Heart right ventricle (tissue), 16 donors: ENCODE measurements around the gene ADAMTS3. TPM values are rescaled to one million over a fixed set of nuclear protein-coding genes. Genes with fewer than 3 reads are reported as not detected.

Experiments used
- ATAC-seq, 8 donors: fragments of 200-7000 bp; cut with Tn5 transposase; one replicate each; pipeline ENCODE4 v1.9.1; 2020; ENCODE audit warnings: mild to moderate bottlenecking in 8 of 8, moderate library complexity in 8 of 8, moderate number of reproducible peaks in 1 of 8
- DNase-seq, 2 donors: peaks; one replicate each; pipeline ENCODE4 v3.0.0-alpha.2; 2020
- H3K27ac ChIP-seq, 10 donors: fragments of 200-600 bp; sonication (generic) in 2 of 10; one replicate each; pipeline versions ENCODE4 v1.5.0 to v1.8.0; 2020 to 2022; ENCODE audit warnings: mild to moderate bottlenecking in 3 of 10
- H3K27me3 ChIP-seq, 7 donors: fragments of 200-600 bp; one replicate each; pipeline ENCODE4 v1.8.0; 2021 to 2022; ENCODE audit warnings: mild to moderate bottlenecking in 2 of 7
- H3K36me3 ChIP-seq, 9 donors: fragments of 200-600 bp; sonication (generic) in 1 of 9; one replicate each; pipeline versions ENCODE4 v1.5.0 to v1.8.0; 2020 to 2022; ENCODE audit warnings: mild to moderate bottlenecking in 2 of 9
- H3K4me1 ChIP-seq, 9 donors: fragments of 200-600 bp; sonication (generic) in 1 of 9; one replicate each; pipeline versions ENCODE4 v1.5.0 to v1.8.0; 2020 to 2022; ENCODE audit warnings: mild to moderate bottlenecking in 4 of 9
- H3K4me3 ChIP-seq, 10 donors: fragments of 200-600 bp; sonication (generic) in 2 of 10; one replicate each; pipeline versions ENCODE4 v1.5.0 to v1.8.0; 2020 to 2022; ENCODE audit warnings: mild to moderate bottlenecking in 7 of 10, moderate library complexity in 2 of 10
- H3K9me3 ChIP-seq, 11 donors: fragments of 200-600 bp in 10 of 11; sonication (generic) in 2 of 11; one replicate each; pipeline versions ENCODE4 v1.5.0 to v1.8.0; 2013 to 2022; ENCODE audit warnings: mild to moderate bottlenecking in 2 of 11, control low read depth in 1 of 11, moderate library complexity in 1 of 11
- WGBS, 2 donors: extraction: QIAGEN DNeasy Blood & Tissue Kit; methylation state at CpG; one replicate each; pipeline ENCODE4 v1.1.7; 2013; ENCODE audit warnings: inconsistent platforms in 1 of 2; 5-methylcytosine and 5-hydroxymethylcytosine counted together
- intact Hi-C, 10 donors: fragments of 100-400 bp; cut with DNase I; formaldehyde crosslinking; loops; one replicate each; pipeline versions ENCODE4 v1.11.1 to v1.14.2; 2022
- polyA plus RNA-seq, 2 donors: library from polyadenylated mRNA; stranded (reverse); fragments of 200-250 nt; gene quantifications; one replicate each; pipeline ENCODE4 v1.2.3, GENCODE V29; 2013
- total RNA-seq, 10 donors: library from RNA; stranded (reverse); fragmentation: NEBNext Ultra II Directional in 3 of 10; extraction: Animal tissue kit (Norgen Biotek cat#: 25700) in 3 of 10; gene quantifications; one replicate each; pipeline versions ENCODE4 v1.2.1 to v1.2.4, GENCODE V29; 2021 to 2023
- TF ChIP-seq, protein P1 (sequence below), 9 donors: fragments of 200-600 bp; sonication (generic) in 2 of 9; IDR thresholded peaks; one replicate each; pipeline versions ENCODE4 v1.5.0 to v1.8.0; 2021 to 2022; ENCODE audit warnings: antibody characterized with exemption in 9 of 9, mild to moderate bottlenecking in 5 of 9, moderate library complexity in 1 of 9
- donor health status: Arrhythmogenic right ventricular cardiomyopathy.
- donor health status: ischemic (EF 13 %, LVEDD 7.1; RV severe dilation, severe dysfunction).
- donor health status: healthy with polysubstance abuse.
- donor health status: DM: no; HTN: yes; CAD: no.
- donor health status: DM: no; HTN: no; CAD: no.
- donor health status: ischemic (EF 25% LVEDD 6.9; RV normal size, moderate dysfunction).
- donor health status: ischemic (EF 25% LVEDD 5.7; RV mildly dilated, moderate dysfunction).
- donor health status: healthy.
- donor health status: DM: yes; HTN: yes; CAD: no.
- donor health status: Ischemic cardiomyopathy.
- donor health status: ischemic (EF 35%, LVEDD 5.7; RV mildly dilated, moderate dysfunction).
- donor health status: nonischemic (EF 11% LVEDD 7.7; RV severe dilation, severe dysfunction).
- donor health status: DM: yes; HTN: yes; CAD: no.
- donor health status: PGD.
- donor health status: ischemic (EF 29% LVEDD 5.4; RV normal size, mild dysfunction).
- donor health status: nonischemic (EF 23%, LVEDD 6.1; RV moderate dilation, normal function).

ADAMTS3 gene
- total and polyA plus RNA-seq, 12 donors: 0.23 to 1.1 (median 0.54) TPM

DNA sequence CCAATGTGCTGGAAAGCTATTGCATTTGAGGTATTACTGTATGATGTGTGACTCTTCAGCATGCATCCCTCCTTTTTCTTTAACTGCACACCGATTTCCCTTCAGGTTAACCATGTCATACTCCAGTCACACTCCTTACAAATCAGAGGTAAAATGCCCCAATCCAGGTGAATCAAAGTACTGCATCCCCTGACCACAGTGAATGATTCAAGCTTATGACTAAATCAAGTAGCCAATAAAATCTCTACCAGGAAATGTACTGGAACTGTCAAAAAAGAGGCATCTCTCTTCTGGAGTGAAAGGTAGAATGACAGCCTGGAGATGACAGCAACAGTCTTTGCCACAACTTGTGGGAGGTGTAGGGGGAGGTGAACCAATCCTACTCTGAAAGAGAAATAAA lies 10.4 kb downstream of the ADAMTS3 start:
- Histone ChIP-seq H3K4me3 (no peak overlapping the region), H3K27ac (no peak overlapping the region), H3K9me3 (peaks cover 0 to 3% (median 0%) of the 10 kb centered on the region in 11 donors), H3K27me3 (no peaks in the 10 kb centered on the region), H3K36me3 (no peaks in the 10 kb centered on the region), H3K4me1 (no peaks in the 10 kb centered on the region)
- WGBS, 2 donors: 96 to 100% methylated on average over 1 of the region's 1 CpG
- DNase-seq (no peak), ATAC-seq (no peak)
- TF ChIP-seq, protein P1, sequence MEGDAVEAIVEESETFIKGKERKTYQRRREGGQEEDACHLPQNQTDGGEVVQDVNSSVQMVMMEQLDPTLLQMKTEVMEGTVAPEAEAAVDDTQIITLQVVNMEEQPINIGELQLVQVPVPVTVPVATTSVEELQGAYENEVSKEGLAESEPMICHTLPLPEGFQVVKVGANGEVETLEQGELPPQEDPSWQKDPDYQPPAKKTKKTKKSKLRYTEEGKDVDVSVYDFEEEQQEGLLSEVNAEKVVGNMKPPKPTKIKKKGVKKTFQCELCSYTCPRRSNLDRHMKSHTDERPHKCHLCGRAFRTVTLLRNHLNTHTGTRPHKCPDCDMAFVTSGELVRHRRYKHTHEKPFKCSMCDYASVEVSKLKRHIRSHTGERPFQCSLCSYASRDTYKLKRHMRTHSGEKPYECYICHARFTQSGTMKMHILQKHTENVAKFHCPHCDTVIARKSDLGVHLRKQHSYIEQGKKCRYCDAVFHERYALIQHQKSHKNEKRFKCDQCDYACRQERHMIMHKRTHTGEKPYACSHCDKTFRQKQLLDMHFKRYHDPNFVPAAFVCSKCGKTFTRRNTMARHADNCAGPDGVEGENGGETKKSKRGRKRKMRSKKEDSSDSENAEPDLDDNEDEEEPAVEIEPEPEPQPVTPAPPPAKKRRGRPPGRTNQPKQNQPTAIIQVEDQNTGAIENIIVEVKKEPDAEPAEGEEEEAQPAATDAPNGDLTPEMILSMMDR (IDR thresholded peaks at IDR 0.05): no peak
- intact Hi-C loops: no loop called here

DNA sequence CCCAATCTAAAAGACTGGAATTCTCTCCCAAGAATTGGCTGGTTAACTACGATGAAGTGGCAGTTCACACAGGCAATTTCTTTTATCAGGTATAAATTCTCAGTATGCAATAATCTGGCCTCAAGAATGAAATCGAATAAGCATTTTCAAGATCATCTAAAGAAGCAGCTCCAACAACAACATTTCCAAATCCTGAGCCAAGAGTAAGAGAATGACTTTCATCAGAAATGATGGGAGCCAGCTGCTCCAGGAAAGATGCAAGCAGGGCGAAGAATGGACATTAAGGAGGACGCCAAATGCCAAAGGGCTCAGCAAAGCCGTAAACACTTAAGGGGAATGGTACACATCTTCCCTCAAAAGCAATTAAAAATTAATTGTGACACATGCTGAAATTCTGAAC lies 12.0 kb downstream of the ADAMTS3 start:
- TF ChIP-seq, protein P1 (IDR thresholded peaks at IDR 0.05): no peak
- WGBS, 2 donors: 69 to 71% methylated on average over 5 of the region's 5 CpGs
- ATAC-seq: no peak
- Histone ChIP-seq H3K4me1 (no peaks in the 10 kb centered on the region), H3K36me3 (no peaks in the 10 kb centered on the region), H3K27me3 (no peaks in the 10 kb centered on the region), H3K9me3 (peaks cover 0 to 3% (median 0%) of the 10 kb centered on the region in 11 donors), H3K4me3 (no peak overlapping the region), H3K27ac (no peak overlapping the region)
- DNase-seq: no peak
- intact Hi-C loops: no loop called here

DNA sequence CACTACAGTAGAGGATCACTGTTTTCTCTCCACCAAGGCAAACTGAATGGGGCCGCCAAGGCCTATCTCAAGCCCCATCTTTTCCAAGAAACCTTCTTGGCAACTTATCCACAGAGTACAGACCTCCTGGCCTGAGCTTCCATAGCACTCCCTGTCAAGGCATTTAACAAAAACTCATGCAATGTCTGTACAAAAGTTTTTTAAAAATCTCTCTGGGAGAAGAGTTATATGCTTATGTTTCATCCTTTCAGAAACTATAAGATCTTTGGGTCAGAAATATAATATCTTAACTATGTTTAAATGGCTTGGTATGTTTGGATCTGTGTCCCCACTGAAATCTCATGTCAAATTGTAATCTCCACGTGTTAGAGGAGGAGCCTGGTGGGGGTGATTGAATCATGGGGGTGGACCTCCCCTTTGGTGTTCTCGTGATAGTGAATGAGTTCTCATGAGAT lies 13.6 kb downstream of the ADAMTS3 start:
- Histone ChIP-seq H3K4me3 (no peak overlapping the region), H3K36me3 (no peaks in the 10 kb centered on the region), H3K27me3 (no peaks in the 10 kb centered on the region), H3K9me3 (peaks cover 0 to 3% (median 0%) of the 10 kb centered on the region in 11 donors), H3K4me1 (no peaks in the 10 kb centered on the region), H3K27ac (no peak overlapping the region)
- TF ChIP-seq, protein P1 (IDR thresholded peaks at IDR 0.05): no peak
- intact Hi-C loops: no loop called here
- ATAC-seq: no peak
- no peak for DNase-seq
- WGBS, 2 donors: 64 to 81% methylated on average over 3 of the region's 3 CpGs

DNA sequence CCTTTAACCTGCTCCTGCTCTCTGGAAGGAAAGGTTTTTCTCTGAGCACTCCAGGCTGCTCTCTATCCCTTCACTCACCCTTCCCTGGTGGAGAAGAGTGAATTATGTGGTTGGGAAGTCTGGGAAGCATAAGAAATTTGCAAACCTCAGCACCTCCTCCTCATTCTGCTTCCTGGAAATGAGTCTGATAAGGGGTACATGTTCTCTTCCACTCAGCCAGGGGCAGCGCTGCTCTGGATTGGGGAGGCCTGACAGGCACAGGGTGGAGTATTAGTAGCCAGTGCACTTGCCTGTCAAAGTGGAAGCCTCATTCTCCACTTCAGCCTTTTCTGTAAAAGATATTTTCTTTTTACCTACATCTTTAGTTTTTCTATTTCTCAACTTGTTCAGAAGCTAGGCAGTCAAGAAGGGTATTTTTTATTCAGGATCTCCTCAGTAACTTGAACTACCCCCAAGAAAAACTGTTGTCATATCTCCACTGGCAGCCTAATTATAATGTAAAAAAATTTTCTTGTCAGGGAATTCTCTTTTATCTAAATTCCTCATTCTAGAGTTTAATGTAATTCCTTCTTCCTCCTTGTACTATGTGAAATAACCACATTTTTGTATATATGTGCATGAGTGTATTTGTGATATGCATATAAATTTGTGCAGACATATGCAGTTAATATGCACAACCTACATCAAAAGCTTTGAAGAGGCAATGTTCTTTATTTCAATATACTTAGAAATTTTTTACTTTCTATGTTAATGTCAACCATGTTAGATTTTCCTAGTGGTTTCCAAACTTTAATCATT lies 15.3 kb downstream of the ADAMTS3 start:
- no peak for DNase-seq
- H3K27ac ChIP-seq: no peak overlapping the region
- H3K4me1 ChIP-seq: no peaks in the 10 kb centered on the region
- TF ChIP-seq, protein P1 (IDR thresholded peaks at IDR 0.05): no peak
- no peaks in the 10 kb centered on the region for H3K36me3 ChIP-seq
- H3K9me3 ChIP-seq: no peaks in the 10 kb centered on the region
- no peaks in the 10 kb centered on the region for H3K27me3 ChIP-seq
- H3K4me3 ChIP-seq: no peak overlapping the region
- ATAC-seq: no peak
- intact Hi-C loops: no loop called here
- 62 to 82% methylated on average over 1 of the region's 1 CpG for WGBS, 2 donors
